Non-pigmented ciliary epithelial cell (primary cell): Measurements from ENCODE around the gene NIT1.

Experiments used
- DNase-seq: peaks from one replicate; pipeline ENCODE4 v3.0.0-alpha.2; 2010; ENCODE audit warnings: low read depth

Gene NIT1, protein sequence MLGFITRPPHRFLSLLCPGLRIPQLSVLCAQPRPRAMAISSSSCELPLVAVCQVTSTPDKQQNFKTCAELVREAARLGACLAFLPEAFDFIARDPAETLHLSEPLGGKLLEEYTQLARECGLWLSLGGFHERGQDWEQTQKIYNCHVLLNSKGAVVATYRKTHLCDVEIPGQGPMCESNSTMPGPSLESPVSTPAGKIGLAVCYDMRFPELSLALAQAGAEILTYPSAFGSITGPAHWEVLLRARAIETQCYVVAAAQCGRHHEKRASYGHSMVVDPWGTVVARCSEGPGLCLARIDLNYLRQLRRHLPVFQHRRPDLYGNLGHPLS

GRCh38 chr1:161117759-161118581 is at the start of gene NIT1, which contains the start of gene PFDN2:
Gene NIT1 (plus strand): TSS chr1:161118105. CDS start chr1:161118177, 72 bp downstream.
Gene PFDN2 (minus strand): TSS chr1:161118037. CDS start chr1:161118026, 11 bp downstream.
- DNase-seq = no peak

GRCh38 chr1:161068306-161069234 is 49.3 kb upstream of the NIT1 start:
- no peak for DNase-seq

GRCh38 chr1:161069241-161069640 is 48.7 kb upstream of the NIT1 start:
- DNase-seq = no peak

GRCh38 chr1:161069731-161070270 is 48.1 kb upstream of the NIT1 start, which contains the start of gene ARHGAP30:
Gene ARHGAP30 (minus strand): TSS chr1:161069891. CDS start chr1:161069624, 267 bp downstream.
- DNase-seq = no peak

DNA sequence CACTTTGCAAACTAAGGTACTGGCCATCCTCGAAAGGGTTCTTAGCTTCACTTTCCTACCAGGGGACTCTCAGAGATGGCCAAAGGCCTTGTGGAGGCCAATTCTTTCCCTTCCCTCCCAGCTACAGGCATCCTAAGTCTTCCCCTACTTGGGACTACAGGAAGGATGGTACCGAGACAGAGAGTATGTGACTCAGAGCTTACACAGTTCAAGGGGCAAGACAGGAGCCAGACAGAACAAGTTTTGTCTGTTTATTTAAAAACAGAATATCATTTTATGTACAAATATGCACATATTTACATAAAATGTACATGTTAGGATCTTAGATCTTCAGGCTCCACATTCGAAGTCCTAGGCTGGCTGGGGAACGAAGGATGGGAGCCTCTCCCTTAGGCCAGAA is 47.1 kb upstream of the NIT1 start:
- DNase-seq = no peak

- no peak for DNase-seq
Measured at GRCh38 chr1:161071886-161072371, 46.0 kb upstream of the NIT1 start.

- DNase-seq = no peak
Measured at GRCh38 chr1:161072751-161073449, 45.0 kb upstream of the NIT1 start.

- DNase-seq = no peak
Measured at GRCh38 chr1:161073474-161074121, 44.3 kb upstream of the NIT1 start.

DNA sequence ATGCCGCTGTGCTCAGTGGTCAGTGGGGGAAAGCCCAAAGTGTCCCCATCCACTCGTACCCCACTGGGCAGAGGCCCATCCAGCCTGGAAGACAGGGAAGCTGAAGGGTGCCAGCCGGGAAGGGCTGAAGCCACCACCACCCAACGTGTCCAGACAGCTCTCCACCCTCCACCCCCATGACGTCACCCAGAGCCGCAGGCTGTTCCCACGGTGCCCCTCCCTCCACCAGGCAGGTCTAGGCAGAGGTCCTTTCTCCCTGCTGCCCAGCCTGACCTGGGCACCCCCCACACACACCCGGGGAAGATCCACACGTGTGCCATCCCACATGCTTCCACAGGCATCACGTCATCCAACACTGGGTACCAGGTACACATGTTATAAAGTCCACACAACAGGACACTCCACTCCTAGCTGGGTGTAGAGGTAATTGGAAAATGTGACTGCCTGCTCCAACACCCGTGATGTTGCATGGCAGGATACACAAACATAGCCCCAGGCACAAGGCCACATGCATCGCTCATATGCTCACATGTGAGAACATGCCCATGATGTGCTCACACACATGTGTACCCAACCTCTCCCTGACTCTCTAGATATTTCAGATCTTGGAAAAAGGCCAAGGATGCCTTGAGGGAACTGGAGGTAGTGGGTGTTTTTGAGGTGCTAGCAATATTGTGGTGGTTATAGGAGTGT is 43.1 kb upstream of the NIT1 start:
- no peak for DNase-seq

GRCh38 chr1:161076410-161076809 is 41.5 kb upstream of the NIT1 start:
- no peak for DNase-seq

- no peak for DNase-seq
Measured at GRCh38 chr1:161077426-161077825, 40.5 kb upstream of the NIT1 start.

DNA sequence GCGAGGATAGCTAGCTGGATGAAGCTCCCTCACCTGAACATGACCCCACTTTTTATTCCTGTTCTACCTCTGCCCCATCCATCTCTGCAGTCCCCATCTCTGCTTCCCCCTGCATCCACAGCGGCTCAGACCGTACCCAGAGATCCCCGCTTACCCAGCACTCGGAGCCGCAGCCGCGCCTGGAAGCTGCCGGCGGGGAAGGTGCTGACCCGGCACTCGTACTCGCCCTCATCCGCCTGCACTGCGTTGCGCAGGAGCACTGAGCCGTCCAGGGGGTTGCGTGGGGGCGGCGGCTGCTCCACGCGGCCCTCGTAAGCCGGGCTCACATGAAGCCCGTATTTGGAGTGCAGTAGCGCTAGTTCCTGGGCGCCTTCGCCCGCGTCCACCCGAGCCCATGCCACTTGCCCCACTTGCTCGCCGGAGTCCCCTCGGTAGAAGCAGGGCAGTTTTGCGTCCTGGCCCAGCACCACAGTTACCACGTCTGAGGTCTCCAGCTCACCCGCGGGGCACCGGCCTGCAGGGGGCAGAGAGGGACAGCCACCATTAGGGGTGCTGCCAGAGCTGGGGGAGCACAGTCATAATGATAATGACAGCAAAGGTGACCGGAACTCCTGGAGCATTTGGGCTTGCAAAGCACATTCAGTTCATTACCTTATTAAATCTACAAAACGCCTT is 38.3 kb upstream of the NIT1 start:
- no peak for DNase-seq

- DNase-seq = no peak
Measured at GRCh38 chr1:161080441-161081405, 37.2 kb upstream of the NIT1 start.

DNA sequence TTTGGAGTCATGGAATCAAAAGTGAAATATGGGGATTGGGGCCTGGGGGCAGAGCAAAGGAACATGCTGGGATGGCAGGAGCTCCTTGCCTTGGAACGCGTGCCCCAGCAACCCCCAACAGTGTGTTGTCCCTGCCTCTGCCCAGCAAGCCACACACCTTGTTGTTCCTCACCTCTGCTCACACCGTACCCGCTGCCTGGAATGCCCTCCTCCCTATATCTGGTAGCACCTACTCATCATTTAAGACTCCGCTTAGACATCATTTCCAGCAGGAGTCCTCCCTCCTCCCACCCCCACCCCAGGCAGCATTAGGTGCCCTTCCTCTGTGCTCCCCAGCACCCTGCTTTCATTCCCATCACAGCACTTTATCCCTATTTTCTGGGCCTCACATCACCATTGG is 36.4 kb upstream of the NIT1 start:
- DNase-seq = no peak

- DNase-seq = no peak
Measured at GRCh38 chr1:161082483-161082882, 35.4 kb upstream of the NIT1 start.

DNA sequence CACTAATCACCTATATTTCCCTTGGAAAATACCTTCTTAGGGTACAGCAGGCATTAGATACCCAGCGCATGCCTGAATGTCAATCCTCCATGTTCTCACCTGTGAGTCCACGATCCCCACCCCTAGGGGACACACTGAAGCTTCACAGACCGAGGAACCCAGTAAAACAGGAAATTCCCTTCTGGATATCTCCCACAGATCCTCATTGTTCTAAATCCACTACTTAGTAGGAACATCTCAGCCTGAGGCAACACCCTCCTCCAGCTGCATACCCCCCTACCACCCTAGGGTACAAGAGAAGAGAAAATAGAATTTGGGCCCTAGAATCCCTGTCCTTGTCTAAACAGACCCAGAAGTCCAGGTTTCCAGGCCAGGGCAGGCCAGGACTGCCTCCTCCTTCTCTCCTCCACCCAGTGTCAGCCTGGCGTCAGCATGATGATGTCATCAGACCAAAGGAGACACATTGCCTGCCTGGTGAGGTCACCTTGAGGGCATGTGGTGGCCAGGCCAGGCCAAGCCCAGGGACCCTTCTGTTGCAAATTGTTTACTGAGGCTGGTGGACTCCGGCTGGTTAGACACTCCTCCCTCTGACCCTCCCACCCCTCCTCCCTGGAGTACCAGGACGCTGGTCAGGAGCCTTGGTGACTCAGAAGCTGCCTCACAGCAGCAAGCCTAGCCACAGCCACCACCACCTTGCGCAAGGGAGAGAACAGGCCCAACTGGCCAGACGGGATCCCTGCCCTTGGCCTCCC is 34.7 kb upstream of the NIT1 start:
- peak; percentile 78 for DNase-seq
